Body of pancreas (tissue), 4 donors: Measurements from ENCODE around the gene SLC38A3. TPM values are rescaled to one million over a fixed set of nuclear protein-coding genes. Genes with fewer than 3 reads are reported as not detected.

Source experiments
- ATAC-seq: fragments of 150-250 bp; one replicate; pipeline ENCODE4 v1.9.1; 2016
- DNase-seq, 4 donors: peaks; one replicate each; pipeline ENCODE4 v3.0.0-alpha.2; 2019
- H3K27ac ChIP-seq, 4 donors: fragments of 200-600 bp; sonication (generic); 1 replicate in 3 of 4; 2 replicates in 1 of 4; pipeline versions ENCODE4 v1.5.1 to v1.6.1; 2016 to 2019; ENCODE audit warnings: mild to moderate bottlenecking in 1 of 4, mixed read lengths in 1 of 4, moderate library complexity in 1 of 4
- H3K27me3 ChIP-seq, 2 donors: fragments of 200-600 bp; sonication (generic); one replicate each; pipeline ENCODE4 v1.6.0; 2016; ENCODE audit warnings: mild to moderate bottlenecking in 1 of 2
- H3K36me3 ChIP-seq, 2 donors: fragments of 200-600 bp; sonication (generic); replicated peaks in 1 of 2; 2 replicates each; pipeline ENCODE4 v1.5.1; 2016; ENCODE audit warnings: low read depth in 2 of 2; ENCODE audit not compliant: insufficient read depth in 1 of 2
- H3K4me1 ChIP-seq: fragments of 200-600 bp; sonication (generic); one replicate; pipeline ENCODE4 v1.6.0; 2016
- H3K4me3 ChIP-seq, 2 donors: fragments of 200-600 bp; sonication (generic); 1 replicate in 1 of 2; 2 replicates in 1 of 2; pipeline ENCODE4 v1.5.1; 2016 to 2019
- H3K9me3 ChIP-seq, 3 donors: fragments of 200-600 bp; sonication (generic); 1 replicate in 2 of 3; 2 replicates in 1 of 3; pipeline ENCODE4 v1.5.1; 2016
- POLR2A ChIP-seq, 3 donors: fragments of 450-650 bp; IDR thresholded peaks; one replicate each; pipeline ENCODE4 v1.6.1; 2016; ENCODE audit warnings: antibody characterized with exemption in 3 of 3, mild to moderate bottlenecking in 2 of 3
- WGBS, 2 donors: methylation state at CpG; one replicate each; pipeline ENCODE4 v1.1.5; 2017; 5-methylcytosine and 5-hydroxymethylcytosine counted together
- intact Hi-C: fragments of 100-400 bp; cut with DNase I; formaldehyde crosslinking; loops from one replicate; pipeline ENCODE4 v1.15.1; 2023
- total RNA-seq, 2 donors: library from RNA; depleted of rRNA; stranded (reverse); fragments of >200 nt; gene quantifications; one replicate each; pipeline ENCODE4 v1.1.0, GENCODE V29; 2016
- TF ChIP-seq, protein P1 (sequence below), 7 experiments: fragments of 450-650 bp in 4 of 7; fragments of 200-600 bp in 3 of 7; sonication (generic) in 3 of 7; IDR thresholded peaks; one replicate each; pipeline ENCODE4 v1.5.1; 2016 to 2019; ENCODE audit warnings: antibody characterized with exemption in 7 of 7

SLC38A3 gene
- total RNA-seq, 2 donors from 2014 or later = 4.6 to 48.0 TPM

GRCh38 chr3:50230794-50231125 lies 25.7 kb downstream of the SLC38A3 start:
- Histone ChIP-seq H3K27ac (no peak overlapping the region), H3K27me3 (no peaks in the 10 kb centered on the region), H3K4me3 (no peak overlapping the region), H3K36me3 (no peaks in the 10 kb centered on the region), H3K4me1 (peaks cover 35% of the 10 kb centered on the region), H3K9me3 (no peaks in the 10 kb centered on the region)
- ATAC-seq = no peak
- DNase-seq = no peak
- TF ChIP-seq POLR2A (IDR thresholded peaks at IDR 0.05) = no peak
- TF ChIP-seq, protein P1, sequence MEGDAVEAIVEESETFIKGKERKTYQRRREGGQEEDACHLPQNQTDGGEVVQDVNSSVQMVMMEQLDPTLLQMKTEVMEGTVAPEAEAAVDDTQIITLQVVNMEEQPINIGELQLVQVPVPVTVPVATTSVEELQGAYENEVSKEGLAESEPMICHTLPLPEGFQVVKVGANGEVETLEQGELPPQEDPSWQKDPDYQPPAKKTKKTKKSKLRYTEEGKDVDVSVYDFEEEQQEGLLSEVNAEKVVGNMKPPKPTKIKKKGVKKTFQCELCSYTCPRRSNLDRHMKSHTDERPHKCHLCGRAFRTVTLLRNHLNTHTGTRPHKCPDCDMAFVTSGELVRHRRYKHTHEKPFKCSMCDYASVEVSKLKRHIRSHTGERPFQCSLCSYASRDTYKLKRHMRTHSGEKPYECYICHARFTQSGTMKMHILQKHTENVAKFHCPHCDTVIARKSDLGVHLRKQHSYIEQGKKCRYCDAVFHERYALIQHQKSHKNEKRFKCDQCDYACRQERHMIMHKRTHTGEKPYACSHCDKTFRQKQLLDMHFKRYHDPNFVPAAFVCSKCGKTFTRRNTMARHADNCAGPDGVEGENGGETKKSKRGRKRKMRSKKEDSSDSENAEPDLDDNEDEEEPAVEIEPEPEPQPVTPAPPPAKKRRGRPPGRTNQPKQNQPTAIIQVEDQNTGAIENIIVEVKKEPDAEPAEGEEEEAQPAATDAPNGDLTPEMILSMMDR (IDR thresholded peaks at IDR 0.05) = no peak
- WGBS, 2 donors = 79 to 94% methylated on average over 4 of the region's 4 CpGs
- intact Hi-C loops = loop anchor here (5.0 kb wide), 1 partner anchor 42 kb away; no protein-coding TSS in a partner anchor

DNA sequence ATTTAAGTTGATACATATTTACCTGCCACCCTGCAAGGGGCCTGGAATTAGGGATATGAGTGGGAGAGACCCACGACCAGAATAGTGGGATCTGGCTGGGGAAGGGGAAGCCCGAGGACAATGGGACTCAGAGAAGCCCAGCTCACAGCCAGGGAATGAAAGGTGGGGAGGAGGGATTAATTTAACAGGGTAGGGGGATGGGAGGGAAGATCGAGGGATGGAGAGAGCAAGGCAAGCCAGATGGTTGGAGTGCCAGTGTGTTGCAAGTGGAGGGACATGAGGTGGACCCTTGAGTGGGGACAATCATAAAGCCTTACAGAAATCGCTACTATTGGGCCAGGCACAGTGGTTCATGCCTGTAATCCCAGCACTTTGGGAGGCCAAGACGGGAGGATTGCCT lies 26.5 kb downstream of the SLC38A3 start:
- intact Hi-C loops = loop anchor here (5.0 kb wide), 1 partner anchor 41 kb away; no protein-coding TSS in a partner anchor
- Histone ChIP-seq H3K9me3 (no peaks in the 10 kb centered on the region), H3K27me3 (no peaks in the 10 kb centered on the region), H3K4me3 (no peak overlapping the region), H3K4me1 (peaks cover 30% of the 10 kb centered on the region), H3K27ac (no peak overlapping the region), H3K36me3 (no peaks in the 10 kb centered on the region)
- ATAC-seq = no peak
- WGBS, 2 donors = 69 to 71% methylated on average over 5 of the region's 5 CpGs
- no peak for DNase-seq
- TF ChIP-seq POLR2A (IDR thresholded peaks at IDR 0.05) = no peak
- TF ChIP-seq, protein P1 (IDR thresholded peaks at IDR 0.05) = no peak

- WGBS, 2 donors = 49 to 51% methylated on average over 3 of the region's 3 CpGs
- no peaks in the 10 kb centered on the region for H3K27me3 ChIP-seq
- peaks cover 30% of the 10 kb centered on the region for H3K4me1 ChIP-seq
- H3K9me3 ChIP-seq = no peaks in the 10 kb centered on the region
- H3K36me3 ChIP-seq = no peaks in the 10 kb centered on the region
- intact Hi-C loops = loop anchor here (5.0 kb wide), 1 partner anchor 40 kb away; no protein-coding TSS in a partner anchor
- no peak overlapping the region for H3K4me3 ChIP-seq
- no peak overlapping the region for H3K27ac ChIP-seq
- no peak for TF ChIP-seq POLR2A (IDR thresholded peaks at IDR 0.05)
- TF ChIP-seq, protein P1 (IDR thresholded peaks at IDR 0.05) = no peak
- ATAC-seq (no peak), DNase-seq (no peak)
These were observed 27.2 kb downstream of the SLC38A3 start for GRCh38 chr3:50232303-50232702.

- 81 to 90% methylated on average over 4 of the region's 4 CpGs for WGBS, 2 donors
These were observed 28.1 kb downstream of the SLC38A3 start for GRCh38 chr3:50233176-50233575.

More at GRCh38 chr3:50233176-50233575, 28.1 kb downstream of the SLC38A3 start:
- H3K36me3 ChIP-seq = no peaks in the 10 kb centered on the region
- no peak overlapping the region for H3K27ac ChIP-seq
- no peak overlapping the region for H3K4me3 ChIP-seq
- TF ChIP-seq, protein P1 (IDR thresholded peaks at IDR 0.05) = no peak
- TF ChIP-seq POLR2A (IDR thresholded peaks at IDR 0.05) = no peak
- ATAC-seq (no peak), DNase-seq (peak in 1 of 4 donors; percentile 40)
- H3K9me3 ChIP-seq = no peaks in the 10 kb centered on the region
- no peaks in the 10 kb centered on the region for H3K27me3 ChIP-seq
- H3K4me1 ChIP-seq = peaks cover 34% of the 10 kb centered on the region
- intact Hi-C loops = loop anchor here (5.0 kb wide), 1 partner anchor 39 kb away; no protein-coding TSS in a partner anchor
